UCSD-AML1 (cell line): ENCODE results near the gene WNT1.

Source experiments
- DNase-seq: peaks from one replicate; lab custom pipeline; 2025; ENCODE audit not compliant: unreplicated experiment; lab: John Stamatoyannopoulos, UW

Gene WNT1

DNA sequence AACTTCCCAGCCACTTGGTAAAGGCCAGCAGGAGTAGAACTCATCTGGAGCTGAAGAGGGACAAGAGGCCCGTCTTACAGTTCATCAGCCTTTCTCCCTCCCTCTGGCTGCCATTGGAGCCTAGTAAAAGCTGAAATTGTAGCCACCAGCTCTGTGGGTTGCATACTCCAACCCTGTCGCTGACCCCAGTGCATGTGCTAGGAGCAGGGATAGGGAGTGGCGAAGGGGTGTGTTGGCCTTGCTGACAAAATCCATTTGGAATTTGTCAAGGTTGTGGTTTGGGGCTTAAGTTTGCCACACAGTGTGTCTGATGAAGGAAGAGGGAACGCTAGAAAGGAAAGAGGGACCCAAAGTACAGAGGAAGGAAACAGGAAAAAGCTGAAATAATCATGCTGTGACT lies 16.8 kb upstream of the WNT1 start:
- DNase-seq = no peak

DNA sequence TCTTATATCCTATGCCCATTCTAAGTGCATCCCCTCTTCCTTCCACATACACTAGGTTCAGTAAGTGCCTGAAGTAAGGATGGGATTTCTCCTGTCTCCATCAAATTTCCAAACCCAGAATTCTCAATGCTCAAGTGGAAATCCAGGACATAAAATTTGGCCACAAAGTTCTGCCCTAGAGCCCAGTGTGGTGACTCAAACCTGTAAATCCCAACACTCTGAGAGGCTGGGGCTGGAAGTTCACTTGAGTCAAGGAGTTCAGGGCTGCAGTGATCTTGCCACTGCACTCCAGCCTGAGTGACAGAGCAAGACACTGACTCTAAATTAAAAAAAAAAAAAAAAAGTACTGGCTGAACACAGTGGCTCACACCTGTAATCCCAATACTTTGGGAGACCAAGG lies 16.3 kb upstream of the WNT1 start:
- DNase-seq = no peak

DNA sequence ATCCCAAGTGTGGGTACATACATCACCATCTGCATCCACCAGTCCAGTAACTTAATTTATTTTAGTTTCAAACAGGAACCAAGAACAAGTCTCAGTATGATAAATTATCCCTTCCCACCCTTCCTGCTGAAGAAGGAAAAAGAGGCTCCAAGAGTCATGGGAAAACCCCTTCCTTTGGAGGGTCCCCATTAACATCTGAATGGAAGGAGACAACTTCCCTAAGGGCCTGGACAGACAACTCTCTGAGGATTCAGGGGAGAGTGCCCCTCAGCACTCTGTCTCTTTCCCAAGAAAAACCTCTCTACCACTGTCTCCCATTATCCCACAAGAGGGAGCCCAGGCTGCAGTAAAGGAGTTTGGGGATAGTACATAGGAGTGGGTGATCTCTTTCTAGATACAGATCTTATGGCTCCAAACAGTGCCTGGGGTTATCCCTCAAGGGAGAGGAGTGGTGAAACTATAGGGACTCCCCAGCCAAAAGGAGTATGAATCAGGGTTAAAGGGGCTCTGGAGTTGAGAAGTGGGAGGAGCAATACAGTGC lies 12.8 kb upstream of the WNT1 start:
- no peak for DNase-seq

DNA sequence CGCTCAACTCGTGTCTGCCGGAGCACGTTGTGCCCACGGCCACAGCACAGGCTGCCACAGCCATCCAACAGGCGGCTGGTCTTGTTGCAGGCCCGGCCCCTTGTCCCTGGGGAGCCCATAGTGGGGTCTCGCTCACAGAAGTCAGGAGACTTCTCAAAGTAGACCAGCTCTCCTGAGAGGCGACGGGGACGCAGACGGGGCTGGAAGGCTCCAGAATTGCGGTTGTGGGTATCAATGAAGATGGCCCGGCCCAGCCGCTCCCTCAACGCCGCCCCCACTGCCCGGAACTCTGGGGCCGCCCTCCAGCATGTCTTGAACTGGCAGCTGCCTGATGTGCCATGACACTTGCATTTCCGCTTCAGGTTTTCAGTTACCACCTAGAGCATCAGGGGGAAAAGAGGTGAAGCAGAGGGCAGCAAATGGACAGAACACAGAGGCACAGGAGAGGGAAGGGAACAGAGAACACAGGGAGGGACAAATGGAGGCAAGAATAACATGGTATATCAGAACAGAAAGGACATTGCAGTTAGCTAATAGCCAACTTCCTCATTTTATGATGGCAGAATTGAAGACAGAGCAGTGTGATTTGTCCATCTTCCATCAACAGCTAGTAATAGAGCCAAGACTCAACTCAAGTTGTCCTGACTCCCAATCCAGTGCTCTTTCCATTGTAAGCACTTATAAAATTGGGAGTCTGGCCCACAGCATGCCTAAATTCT lies 11.8 kb upstream of the WNT1 start:
- no peak for DNase-seq

DNA sequence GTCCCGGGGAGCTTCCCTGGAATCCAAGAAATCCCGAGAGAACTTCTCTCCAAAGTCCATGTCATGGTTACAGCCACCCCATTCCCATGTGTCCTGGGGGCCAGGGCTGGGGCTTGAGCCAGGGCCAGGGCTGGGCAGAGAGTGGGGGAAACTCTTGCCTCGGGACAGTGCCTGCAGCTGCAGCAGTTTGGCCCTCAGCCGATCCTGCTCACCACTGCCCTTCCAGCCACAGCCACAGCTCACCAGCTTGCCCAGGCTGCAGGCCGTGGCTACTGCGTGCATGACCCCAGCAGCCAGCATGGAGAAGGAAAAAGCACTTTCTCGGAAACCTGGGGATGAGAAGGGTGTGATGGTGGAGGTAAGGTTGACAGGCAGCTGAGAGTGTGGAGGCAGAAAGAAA lies 10.1 kb upstream of the WNT1 start:
- no peak for DNase-seq

DNA sequence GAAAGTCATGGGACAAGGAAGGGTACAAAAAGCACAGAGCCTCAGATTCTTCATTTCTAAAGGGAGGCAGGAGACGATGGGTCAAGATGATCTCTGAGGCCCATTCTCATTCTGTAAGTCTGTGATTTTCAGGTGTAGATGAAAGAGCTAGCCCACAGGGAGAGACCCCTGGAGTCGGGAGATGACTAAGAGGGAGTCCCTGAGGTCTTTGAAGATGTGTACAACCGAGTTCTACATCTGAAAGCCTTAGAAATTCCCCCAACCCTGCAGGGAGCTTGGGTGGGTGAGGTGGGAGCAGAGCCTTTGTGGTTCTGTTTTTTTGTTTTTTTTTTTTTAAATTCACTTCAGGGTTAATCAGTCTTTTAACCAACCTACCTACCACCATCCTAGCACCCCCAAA lies 9.7 kb upstream of the WNT1 start:
- no peak for DNase-seq

DNA sequence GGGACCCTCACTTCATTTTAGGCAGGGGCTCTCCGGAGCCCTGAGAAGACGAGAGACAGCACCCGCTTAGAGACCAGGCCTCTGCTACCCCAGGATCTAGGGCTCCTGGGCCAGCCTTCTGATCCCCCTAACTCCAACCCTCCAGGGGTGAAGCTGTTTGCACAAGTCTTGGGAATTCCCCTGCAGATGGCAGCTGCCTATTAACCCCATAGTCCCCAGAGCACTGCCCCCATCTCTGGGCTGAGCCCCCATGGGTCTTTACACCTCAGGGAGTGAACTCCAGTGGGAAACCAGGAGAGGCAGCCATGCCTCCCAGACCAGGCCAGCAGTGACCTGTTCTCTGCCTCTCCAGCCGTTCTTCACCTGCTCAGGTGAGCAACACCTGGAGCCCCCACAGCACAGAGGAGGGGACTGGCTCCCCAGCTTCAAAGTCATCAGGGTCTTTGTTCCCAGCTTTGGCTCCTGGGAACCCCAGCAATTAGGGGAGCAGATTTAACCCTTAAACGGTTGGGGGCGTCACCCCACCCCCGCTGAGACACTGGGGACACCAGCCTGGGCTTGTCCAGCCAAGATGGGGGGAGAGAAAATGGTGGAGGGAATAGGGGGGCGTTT lies 8.9 kb upstream of the WNT1 start:
- no peak for DNase-seq

DNA sequence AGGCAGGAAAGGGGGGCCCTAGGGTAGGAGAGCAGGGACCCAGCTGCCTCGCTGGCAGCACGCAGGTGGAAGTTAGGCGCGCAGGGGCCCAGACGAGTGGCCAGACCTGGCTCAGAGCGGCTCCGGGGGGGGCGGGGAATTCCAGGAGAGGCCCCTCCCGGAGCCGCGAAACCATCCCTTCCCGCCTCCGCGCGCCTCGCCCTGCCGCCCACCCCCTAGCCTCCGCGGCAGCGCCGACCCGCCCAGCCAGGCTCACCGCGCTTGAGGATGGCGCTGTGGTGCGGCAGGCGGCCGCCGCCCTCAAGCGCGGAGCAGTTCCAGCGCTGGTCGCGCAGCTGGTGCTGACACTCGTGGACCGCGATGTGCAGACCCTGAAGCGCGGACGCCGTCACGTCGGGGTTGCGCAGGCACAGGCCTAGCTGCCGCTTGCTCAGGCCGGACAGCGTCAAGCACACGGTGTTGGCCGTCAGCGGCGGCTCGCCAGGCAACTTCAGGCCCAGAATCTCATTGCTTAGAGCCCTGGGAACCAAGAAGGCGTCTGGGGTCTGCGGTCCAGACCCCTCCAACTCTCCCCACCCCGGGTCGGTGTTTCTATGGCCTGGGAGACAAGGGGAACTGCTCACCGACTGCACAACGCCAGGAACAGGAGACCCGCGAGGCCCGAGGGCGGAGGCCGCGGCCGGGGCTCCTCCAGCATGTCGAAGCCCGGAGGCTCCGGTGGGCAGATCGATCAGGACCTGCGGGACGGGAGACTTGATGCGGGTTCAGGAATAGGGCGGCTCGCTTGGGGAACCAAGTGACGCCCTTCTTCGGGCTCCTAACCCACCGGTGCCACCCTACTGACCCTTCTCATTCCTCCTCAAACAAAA lies 8.1 kb upstream of the WNT1 start:
- DNase-seq = no peak

DNA sequence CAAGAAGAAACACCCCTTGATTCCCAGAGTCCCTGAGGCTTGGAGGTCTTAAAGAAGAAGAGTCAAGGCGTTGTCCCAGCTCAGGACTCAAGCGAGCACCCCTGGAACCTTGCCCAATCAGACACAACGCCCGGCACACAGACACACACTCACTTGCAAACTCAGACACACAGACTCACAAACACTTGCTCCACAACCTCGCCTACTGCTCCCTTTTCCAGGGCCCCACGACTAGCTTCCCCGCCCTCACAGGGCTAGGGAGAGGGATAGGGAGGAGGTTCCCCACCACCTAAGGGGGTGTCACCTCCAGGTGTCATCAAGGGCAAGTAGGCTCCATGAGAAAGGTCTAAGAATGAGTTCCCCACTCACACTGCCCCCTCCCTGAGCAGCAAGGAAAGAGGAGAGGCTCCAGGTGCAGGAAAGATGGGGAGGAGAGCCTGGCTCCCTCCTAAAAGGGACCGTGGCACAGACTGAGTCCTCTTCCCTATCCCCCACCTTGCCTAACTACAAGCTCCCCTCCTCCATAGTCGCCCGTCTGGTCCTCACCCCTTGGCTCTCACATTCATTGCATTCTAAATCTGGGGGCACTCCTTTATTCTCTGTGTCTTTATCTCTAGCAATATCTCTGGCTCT lies 7.3 kb upstream of the WNT1 start:
- DNase-seq = no peak

DNA sequence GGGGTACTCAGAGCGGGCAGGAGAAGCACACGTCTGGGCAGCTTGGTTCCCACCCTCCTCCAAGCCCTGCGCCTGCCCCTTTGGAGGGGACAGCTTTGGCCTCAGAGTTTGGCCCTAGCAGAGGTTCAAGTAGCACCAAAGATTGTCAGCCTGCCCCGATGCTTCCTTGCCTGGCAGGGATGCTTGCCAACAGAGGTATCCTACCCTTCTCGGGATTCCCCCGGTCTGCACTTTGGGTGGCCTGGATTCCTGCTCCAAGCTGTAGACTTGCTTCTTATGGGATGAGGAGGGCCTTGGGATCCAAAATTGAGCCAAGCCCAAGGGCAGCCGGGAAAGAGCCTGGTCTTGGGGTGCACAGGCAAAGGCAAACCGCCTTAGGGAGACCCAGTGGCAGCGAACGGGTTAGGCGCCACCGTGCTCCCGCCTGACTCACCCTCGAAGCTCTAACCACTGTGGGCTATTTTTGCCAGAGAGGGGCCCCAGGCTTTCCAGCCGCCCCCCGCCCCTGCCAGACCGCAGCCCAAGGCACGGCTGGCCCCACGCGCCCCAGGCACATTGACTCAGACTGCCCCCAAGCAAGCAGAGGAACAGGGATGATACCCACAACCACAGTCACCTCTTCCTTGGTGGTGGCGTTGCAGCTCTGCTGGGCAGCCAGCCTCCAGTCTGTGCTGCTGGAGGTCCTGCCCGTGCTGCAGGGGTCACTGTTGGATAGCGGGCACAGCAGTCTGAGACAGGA lies 5.7 kb upstream of the WNT1 start:
- no peak for DNase-seq

DNA sequence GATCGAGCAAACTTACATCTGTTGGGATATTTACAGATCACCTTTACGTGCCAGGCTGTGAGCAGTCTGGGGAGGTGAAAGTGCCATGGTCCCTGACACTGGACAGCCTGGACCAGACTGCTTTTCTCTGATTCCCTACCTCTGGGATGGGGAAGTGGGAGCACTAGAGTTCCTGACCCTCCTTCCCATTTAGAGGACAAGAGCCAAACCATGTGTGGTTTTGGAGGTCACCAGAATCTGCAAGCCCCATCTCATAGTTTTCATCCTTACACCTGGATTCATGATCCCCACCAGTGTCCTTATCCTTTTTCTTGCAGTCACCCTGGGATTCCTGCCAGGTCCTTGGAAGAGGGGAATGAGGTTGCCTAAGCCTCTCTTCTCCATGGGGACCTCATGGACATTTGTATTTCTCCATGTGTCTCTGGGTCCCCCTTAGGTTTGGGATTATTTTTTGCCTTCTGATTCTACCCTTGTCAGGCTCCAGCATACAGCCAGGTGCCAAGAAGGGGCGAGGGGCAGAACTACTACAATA lies 5.1 kb upstream of the WNT1 start:
- no peak for DNase-seq

DNA sequence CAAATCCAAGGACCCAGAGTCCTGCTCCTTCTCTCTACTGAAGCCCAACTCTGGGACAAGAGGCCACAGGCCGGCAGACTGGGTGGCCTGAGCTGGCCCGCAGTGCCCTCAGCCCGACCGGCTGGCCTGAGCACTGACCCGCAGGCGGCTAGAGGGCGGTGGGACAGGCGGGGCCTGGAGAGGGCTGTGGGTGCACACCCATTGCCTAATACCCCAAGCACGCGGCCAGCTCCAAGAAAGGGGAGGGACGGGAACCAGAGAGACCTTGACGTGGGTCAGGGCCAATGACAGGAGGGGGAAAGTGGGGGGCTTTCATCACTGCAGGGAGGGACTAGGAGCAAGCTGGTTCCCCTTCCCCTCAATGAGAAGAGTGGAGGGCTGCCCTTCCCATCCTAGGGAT lies 4.6 kb upstream of the WNT1 start:
- no peak for DNase-seq

DNA sequence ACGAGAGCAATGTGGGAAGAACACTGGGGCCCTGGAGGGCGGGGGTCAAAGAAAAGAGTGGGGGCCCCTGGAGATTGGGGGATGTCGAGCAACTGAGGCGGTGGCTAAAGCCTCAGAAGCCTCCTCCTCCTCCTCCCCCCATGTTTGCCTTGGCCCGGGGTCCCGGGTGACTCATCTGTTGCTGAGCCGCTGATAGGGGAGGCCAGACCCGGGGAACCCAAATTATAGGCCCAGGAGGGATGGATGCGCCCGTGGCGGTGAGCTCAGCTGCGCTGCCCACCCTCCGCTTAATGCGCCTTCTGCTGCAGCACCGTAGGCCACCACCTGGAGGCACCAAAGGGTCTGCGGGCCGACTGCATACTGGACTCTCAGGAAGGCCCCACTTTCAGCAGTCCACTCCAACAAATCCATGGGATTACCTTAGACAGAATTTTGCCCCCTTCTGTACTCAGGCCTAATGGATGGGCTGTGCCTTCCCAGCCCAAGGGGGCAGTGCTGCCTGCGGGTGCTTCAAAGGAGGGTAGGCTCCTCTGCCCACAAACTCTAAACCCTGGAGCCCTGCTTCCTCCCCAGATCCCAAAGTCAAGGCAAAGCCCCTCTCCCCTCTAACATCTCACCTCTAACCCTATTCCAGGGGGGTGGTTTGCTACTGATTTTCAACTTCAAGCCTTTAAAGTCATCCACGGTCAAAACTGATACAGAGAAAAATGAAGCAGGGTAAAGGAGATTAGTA lies 4.0 kb upstream of the WNT1 start:
- DNase-seq = no peak

DNA sequence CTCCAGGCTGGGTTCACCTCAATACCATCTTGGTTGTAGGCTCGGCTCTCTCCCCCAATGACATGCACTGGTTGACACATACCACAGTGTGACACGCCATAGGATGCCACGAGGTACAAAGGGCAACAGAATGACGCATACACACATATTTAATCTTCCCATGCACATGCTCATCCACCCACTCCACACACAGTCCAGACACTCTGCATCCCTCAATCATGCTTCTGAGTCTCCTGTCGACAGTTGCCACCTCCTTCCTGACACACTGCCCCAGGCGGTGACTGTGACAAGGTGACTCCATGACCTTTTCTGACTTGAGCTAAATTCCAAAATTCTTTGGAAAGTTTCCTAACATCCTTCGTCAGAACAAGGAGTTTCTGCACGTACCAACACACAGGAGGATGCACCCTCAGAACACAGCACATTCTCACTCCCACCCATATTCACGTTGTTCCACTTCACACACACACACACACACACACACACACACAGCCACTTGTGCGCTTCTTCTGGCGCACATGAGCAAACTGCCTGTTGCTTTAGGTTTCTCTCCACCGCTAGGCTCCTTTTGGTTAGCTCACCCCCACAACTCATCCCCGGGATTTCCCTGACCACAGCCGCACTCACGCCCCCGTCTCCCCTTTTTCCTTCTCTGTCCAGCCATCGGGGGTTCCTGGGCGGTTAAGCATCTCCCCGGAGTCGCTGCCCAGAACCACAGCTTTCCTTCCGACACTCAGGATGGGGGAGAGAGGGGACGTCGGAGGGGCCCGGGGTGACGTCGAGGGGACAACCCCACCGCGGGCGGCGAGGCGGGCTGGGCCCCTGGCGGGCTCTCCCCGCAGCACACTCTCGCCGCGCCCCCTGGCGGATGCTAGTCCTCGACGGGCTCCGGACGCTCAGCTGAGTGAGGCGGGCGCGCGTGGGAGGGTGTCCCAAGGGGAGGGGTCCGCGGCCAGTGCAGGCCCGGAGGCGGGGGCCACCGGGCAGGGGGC lies 536 bp upstream of the WNT1 start:
- peak; percentile 69 for DNase-seq

DNA sequence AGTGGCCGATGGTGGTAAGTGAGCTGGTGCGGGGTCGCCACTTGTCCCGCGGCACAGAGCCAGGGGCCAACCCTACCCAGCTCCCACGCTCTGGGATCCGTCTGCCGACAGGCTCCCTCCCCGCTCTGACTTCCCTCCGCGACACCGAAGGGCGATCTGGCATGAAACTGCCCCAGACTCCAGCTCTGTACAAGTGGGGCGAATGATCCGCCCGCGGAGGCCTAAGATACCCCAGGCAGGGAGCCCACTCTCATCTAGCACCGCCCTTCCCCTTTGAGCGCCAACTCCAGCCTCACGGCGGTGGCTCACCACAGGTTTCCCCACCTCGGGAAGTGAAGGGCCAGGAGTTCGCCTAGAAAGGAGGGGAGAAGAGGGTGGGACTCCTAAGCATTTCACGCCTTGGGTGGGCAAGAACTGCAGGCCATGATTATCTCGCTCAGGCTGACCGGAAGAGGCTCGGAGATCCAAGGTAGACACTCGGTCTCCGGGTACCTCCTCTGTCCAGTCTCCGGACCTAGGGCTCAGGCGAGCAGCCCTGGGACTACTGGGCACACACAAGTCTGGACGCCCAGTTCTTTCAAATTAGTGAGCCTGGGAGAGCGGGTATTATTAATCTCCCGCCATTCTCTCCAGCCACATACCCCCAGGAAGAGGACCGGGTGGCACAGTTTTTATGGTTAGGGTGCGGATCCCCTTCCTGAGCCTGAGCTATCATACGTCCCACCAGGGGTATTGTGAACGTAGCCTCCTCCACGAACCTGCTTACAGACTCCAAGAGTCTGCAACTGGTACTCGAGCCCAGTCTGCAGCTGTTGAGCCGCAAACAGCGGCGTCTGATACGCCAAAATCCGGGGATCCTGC lies 849 bp downstream of the WNT1 start:
- DNase-seq = no peak

DNA sequence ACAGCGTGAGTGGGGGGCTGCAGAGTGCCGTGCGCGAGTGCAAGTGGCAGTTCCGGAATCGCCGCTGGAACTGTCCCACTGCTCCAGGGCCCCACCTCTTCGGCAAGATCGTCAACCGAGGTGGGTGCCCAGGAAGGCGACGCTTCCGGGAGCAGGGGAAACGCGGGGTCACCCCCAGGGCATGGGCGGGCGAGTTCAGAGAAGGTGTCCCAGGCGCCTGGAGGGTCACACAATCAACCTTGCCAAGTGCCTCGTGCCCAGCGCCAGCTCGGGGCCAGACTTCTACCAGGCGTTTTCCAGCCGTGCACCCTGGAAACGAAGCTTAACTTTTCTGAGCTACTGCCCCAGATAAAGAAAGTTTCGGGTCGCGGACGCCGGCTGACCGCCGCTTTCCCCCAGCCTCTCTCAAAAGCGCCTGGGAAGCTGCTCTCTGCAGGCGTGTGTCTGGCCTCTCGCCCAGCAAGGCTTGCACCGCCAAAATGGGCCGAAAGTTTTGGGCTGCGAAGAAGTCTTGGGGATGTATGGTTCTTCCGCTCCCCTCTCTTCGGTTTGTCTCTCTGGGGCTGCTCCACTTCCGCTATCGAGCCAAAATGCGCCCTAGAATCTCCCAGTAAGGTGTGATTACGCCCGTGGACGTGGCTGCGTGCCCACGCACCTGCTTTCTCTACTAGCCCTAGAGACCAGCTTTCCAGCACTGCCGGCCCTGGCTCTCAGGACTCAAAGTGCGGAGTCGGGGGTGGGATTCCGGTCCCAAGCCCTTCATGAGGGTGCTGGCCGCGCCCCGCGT lies 1.7 kb downstream of the WNT1 start:
- peak; percentile 35 for DNase-seq
